HG02885 (cell line): ENCODE data around the gene FSTL3.
"Not testable (repeated sequence)": the region's sequence is repeated elsewhere in the genome, so short reads cannot be mapped to it uniquely, and the experiment has no call there.

ENCODE experiments used
- ATAC-seq: cut with Tn5 transposase; IDR thresholded peaks from one replicate; pipeline ENCODE4 v1.9.1; 2021; ENCODE audit warnings: mild to moderate bottlenecking; ENCODE audit not compliant: unreplicated experiment, poor library complexity

Gene FSTL3

DNA sequence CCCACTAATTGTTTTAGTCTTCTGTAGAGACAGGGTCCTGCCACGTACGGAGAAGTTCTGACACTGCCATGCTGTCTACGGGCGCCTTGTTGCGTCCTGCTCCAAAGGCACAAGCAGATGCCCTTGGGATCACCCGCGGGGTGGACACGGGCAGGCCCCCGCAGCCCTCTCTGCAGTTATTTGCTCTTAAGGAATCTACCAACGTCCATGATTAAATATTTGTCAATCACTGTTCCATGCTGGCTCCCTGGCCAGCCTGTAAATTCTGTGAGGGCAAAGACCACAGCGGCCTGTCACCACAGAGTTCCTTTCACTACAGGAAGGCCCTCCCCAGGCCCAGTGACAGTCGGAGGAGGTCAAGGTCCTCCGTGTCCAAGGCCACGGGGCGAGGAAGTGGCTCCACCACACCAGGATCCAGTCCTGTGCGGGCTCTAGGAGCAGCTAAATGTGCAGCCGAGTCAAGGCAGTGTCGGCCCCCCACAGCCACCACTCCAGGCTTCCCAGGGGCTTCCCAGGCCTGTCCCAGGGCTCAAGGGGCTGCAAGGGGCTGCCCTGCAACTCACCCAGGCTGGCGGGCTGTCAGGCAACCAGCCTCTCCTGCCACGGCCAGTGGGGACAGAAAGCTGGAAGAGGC is 15.3 kb upstream of the FSTL3 start:
- no peak for ATAC-seq

DNA sequence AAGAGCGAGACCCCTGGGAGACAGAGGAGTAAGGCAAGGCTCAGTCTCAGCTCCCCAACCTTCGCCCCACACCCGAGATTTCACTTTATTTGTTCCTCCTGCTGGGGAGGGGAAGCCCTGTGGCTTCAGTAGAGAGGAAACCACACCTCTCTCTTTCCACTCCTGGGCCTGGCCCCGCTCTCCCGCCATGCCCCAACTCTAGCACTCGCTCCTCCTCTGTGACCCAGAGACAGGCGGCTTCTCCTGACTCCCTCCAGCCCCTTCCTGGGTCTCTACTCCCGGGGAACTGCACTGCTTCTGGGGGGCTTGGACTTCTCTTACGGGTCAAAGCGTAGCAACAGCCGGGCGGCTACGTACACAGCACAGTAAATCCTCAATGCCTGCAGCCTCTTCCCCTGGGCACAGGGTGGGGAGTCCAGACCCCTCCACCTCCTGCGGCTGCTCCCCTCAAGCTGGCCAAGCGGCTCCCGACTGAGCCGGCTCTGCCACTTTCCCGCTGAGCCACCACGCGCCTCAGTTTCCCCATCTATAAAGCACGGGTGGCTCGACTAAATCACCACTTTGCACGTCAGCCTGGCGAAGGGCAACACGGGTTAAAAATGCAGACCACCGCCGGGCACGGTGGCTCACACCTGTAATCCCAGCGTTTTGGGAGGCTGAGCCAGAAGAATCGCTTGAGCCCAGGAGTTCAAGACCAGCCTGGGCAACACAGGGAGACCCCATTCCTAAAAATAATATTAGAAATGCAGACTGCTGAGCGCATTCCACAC is 14.6 kb upstream of the FSTL3 start:
- ATAC-seq, result no peak

GRCh38 chr19:662207-662961 is 13.8 kb upstream of the FSTL3 start:
- ATAC-seq, result no peak

GRCh38 chr19:662962-663681 is 13.1 kb upstream of the FSTL3 start, which contains the start of gene RNF126:
TSS of gene RNF126 (minus strand) at chr19:663214. CDS start at chr19:663121, 93 bp downstream.
- ATAC-seq, result peak; percentile 63

- ATAC-seq, result no peak
Observed at GRCh38 chr19:663682-664117, 12.5 kb upstream of the FSTL3 start.

DNA sequence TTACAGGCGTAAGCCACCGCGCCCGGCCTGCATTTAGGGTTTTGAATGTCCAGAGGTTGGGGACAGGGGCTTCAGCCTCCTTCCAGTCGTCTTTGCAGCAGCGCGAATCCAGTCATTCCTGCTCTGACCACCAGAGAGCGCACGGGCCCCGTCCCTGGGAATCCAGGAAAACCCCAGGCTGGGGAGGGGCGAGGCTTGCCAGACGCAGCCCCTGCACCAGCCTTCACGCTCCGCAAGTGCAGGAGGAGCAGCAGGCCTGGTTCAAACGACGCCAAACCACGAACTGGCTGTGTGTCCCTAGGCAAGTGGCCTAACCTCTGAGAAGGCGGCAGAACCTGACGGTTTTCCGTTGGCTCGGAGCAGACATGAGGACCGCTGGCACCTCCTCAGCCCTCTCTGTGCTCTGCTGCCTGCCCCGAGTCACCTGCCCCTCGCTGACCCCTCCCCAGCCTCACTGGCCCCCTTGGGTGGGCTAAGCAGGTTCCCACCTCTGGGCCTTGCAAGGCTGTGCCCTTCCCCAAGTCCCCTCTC is 11.2 kb upstream of the FSTL3 start:
- ATAC-seq, result no peak

DNA sequence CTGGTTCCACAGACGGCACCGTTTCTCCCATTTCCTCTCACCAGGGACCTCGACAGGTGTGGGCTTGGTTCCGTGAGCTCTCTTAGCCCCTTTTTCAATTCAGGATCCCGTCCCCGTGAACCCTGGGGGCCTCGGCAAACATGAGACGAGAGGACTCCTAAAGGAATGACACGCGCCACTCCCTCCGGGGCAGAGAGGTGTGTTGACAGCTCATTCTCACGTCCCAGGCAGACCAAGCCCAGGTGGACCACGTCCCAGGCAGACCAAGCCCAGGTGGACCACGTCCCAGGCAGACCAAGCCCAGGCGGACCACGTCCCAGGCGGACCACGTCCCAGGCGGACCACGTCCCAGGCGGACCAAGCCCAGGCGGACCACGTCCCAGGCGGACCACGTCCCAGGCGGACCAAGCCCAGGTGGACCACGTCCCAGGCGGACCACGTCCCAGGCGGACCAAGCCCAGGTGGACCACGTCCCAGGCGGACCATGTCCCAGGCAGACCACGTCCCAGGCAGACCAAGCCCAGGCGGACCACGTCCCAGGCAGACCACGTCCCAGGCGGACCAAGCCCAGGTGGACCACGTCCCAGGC is 9.1 kb upstream of the FSTL3 start:
- not testable (repeated sequence) for ATAC-seq

- ATAC-seq, result not testable (repeated sequence)
Observed at GRCh38 chr19:668675-669434, 7.3 kb upstream of the FSTL3 start.

DNA sequence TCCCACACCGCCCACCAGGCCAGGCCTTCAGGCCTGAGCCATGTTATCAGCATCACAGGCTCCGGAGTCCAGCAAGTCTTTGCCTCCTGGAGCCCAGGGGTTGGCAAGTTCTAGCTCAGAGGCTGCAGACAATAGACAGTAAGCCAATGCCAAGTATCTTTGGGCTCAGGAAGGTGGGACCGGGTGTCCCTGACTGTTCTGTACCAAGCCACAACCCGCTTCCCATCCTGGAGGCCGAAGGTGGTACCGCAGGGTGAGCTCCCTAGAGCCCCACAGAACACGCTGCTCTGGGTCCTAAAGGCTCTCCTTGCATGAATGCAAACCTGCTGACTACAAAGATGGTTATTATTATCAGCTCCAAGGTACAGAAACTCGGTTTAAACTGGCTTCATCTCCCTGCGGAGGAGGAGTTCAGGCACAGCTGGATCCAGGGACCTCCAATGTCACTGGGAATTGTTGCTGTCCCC is 5.5 kb upstream of the FSTL3 start:
- no peak for ATAC-seq

- ATAC-seq, result no peak
Observed at GRCh38 chr19:674282-675151, 1.7 kb upstream of the FSTL3 start.

GRCh38 chr19:676007-676338 is 219 bp upstream of the FSTL3 start:
- no peak for ATAC-seq

DNA sequence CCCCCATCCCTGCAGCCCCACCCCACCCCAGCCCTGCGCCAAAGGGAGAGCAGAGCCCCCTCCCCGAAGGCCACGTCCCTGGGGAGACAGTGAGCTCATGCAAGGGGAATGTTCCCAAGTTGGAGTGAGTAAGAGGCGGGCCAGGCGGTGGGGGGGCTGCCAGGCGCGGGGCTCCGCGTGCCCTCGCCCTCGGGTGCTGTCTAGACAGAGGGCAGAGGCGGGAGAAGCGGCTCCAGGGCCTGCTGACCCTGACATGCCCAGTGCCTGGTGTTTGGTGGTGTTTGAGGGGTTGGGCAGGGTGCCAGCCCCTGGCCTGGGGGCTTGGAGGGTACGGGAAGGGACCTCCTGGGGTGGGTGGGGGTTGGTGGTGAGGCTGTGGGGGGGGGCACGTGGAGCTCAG is 1.0 kb downstream of the FSTL3 start:
- no peak for ATAC-seq

DNA sequence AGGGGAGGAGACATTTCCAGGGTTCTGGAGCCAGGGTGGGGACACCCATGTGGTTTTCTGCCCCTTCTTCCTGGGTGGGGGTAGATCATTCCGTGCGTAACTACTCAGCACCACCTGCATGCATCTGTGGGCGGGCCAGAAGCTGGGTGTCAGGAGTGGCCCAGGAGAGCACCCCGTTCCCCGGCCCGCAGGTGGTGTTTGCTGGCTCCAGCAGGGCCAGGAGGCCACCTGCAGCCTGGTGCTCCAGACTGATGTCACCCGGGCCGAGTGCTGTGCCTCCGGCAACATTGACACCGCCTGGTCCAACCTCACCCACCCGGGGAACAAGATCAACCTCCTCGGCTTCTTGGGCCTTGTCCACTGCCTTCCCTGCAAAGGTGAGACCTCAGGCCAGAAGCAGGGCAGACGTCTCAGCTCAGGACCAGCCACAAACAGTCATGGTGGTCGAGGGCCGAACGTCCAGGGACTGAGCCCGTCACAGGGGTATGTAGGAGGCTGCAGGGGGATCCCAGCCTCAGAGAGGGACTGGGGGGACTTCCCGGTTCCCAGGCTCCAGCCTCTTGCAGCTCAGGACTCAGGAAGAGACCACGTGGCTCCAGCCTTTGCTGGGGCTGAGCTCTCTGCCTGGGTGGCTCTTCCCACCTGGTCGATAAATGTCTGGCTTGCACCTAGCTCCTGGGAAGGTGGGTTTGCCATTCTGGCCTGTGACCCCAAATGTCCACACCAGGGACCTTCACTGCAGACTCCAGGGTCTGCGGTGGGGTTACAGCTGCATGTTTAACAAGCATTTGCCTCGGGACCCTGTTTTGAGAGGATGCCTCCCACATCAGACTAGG is 1.6 kb downstream of the FSTL3 start:
- no peak for ATAC-seq

- no peak for ATAC-seq
Observed at GRCh38 chr19:678791-679388, 2.7 kb downstream of the FSTL3 start.

DNA sequence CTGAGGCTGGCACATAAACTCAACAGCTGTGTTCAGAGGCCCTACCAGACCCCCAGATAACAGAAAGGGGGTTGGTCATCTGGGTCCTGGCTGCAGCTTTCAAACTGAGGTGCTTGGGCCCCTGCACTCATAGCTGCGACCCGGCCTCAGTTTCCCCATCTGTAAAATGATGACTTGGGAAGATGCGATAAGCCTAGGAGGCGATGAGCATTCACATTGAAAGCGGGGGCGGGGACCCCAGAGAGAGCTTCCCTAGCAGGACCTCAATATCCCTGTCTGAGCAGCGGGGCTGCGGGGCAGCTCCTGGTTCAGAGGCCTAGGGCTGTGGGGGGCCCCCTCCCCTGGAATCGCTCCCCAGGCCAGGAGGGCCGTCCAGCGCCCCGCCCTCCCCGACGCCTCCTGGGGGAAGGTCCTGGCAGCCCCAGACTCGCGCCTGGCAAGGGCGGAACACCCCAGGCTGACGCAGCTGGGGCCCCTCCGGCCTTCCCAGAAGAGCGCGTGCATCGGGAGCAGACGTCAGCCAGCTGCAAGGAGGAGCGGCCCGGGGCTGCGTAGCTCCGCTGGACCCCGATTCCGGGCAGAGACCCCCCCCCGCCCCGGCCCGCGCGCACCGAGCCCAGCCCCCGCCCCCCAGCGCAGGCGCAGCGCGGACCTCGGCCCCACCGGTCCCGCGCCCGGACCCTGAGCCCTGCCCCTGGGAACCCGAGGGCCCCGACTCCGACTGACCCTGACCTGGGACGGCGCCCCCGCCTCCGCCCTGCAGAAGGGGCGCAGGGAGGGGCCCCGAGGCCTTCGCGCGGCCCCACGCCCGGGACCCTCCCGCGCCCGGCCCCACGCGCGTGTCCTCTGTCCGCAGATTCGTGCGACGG is 3.5 kb downstream of the FSTL3 start:
- peak; percentile 10 for ATAC-seq
